SK-N-MC (cell line): Measurements from ENCODE around the gene NAA15.

ENCODE experiments used
- EZH2 ChIP-seq: fragments of 200-600 bp; sonication (generic); IDR thresholded peaks from one replicate; pipeline ENCODE4 v1.6.1; 2017; ENCODE audit warnings: antibody characterized with exemption
- FOXP2 ChIP-seq: optimal IDR thresholded peaks from 2 replicates; pipeline ENCODE3; 2011; ENCODE audit warnings: mild to moderate bottlenecking, moderate library complexity; ENCODE audit not compliant: insufficient read depth; ENCODE audit errors: extremely low read length, control extremely low read depth
- POLR2AphosphoS5 ChIP-seq: IDR thresholded peaks from 2 replicates; pipeline ENCODE4 v1.6.1; 2012; ENCODE audit warnings: mild to moderate bottlenecking, low read depth, low read length, borderline replicate concordance

GRCh38 chr4:139324620-139325019 lies 23.3 kb downstream of the NAA15 start:
- TF ChIP-seq POLR2AphosphoS5 (no peak), EZH2 (no peak), FOXP2 (no peak)
